HG03066 (cell line): ENCODE measurements around the gene PRAMEF8.
"Not testable (repeated sequence)": the region's sequence is repeated elsewhere in the genome, so short reads cannot be mapped to it uniquely, and the experiment has no call there.

ENCODE experiments used
- ATAC-seq: cut with Tn5 transposase; IDR thresholded peaks from one replicate; pipeline ENCODE4 v1.9.1; 2021; ENCODE audit warnings: low read depth; ENCODE audit not compliant: unreplicated experiment

PRAMEF8 gene

DNA sequence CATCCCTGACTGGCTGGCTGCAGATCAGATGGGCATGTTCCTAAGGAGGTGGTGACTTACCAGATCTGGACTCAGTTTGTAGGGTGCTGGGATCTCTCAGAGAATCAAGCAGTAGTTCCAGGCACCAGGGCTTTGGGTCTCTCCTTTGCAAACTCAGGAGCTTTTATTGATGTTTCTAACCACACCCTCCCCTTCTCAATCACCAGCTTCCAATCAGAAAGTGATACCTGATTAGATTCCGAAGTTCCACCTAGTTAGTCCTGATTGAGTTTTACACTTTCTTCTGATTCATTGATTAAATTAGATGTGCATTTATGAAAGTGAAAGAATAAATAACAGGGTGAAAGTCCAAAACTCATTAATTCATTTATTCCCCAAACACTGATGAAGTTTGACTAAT is at the start of gene PRAMEF8:
Gene PRAMEF8, minus strand, starts transcription at position 101 of the 400 bp plus-strand sequence. CDS start 1,046 bp downstream, outside the sequence.
- ATAC-seq = not testable (repeated sequence)

DNA sequence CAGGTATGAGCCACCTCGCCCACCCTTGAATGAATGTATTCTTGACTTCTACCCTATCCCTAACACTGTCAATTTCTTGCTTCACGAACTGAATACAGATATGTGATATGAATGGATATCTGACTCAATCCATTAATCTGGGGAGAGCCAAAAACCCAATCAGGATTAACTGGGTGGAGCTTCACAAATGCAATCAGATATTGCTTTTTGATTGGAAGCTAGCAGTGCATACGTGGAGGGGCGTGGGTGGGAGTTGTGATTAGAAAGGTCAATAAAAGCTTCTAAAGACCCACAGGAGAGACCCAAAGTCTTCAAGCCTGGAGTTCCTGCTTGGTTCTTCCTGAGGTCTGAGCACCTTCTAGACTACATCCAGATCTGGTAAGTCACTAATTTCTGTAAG is 30.3 kb upstream of the PRAMEF8 start, which contains the start of gene PRAMEF15:
Gene PRAMEF15, plus strand, starts transcription at position 301 of the 400 bp plus-strand sequence. CDS start 2,827 bp downstream, outside the sequence.
- not testable (repeated sequence) for ATAC-seq

DNA sequence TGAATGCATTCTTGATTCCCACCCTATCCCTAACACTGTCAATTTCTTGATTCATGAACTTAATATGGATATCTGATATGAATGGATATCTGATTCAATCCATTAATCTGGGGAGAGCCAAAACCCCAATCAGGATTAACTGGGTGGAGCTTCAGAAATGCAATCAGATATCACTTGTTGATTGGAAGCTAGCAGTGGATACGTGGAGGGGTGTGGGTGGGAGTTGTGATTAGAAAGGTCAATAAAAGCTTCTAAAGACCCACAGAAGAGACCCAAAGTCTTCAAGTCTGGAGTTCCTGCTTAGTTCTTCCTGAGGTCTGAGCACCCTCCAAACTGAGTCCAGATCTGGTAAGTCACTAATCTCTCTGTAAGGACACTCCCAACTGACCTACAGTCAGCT is 18.3 kb upstream of the PRAMEF8 start, which contains the start of gene PRAMEF33:
Gene PRAMEF33, plus strand, starts transcription at position 301 of the 400 bp plus-strand sequence. CDS start 2,416 bp downstream, outside the sequence.
- not testable (repeated sequence) for ATAC-seq

DNA sequence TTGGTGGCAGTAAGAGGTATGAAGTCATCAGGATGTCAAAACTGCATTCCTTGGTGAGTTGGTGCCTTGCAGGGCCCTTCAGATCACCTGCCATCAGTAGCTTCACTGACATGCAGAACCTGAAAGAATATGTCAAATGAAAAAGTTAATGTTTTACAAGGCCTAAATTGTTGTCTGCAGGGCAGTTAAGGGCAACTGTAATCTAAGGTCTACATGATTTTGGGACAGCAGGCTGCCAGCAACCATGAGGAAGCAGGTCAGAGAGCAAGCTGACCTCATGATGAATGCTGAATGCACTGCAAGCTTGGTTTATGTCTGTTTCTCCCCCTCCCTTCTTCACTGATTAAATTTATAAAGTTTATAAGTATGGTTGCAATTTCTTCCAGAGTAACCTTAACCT is 17.3 kb upstream of the PRAMEF8 start:
- ATAC-seq = not testable (repeated sequence)

DNA sequence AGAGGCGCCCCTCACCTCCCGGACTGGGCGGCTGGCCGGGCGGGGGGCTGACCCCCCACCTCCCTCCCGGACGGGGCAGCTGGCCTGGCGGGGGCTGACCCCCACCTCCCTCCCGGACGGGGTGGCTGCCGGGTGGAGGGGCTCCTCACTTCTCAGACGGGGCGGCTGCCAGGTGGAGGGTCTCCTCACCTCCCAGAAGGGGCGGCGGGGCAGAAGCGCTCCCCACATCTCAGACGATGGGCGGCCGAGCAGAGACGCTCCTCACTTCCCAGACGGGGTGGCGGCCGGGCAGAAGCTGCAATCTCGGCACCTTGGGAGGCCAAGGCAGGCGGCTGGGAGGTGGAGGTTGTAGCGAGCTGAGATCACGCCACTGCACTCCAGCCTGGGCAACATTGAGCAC is 13.8 kb upstream of the PRAMEF8 start:
- not testable (repeated sequence) for ATAC-seq

DNA sequence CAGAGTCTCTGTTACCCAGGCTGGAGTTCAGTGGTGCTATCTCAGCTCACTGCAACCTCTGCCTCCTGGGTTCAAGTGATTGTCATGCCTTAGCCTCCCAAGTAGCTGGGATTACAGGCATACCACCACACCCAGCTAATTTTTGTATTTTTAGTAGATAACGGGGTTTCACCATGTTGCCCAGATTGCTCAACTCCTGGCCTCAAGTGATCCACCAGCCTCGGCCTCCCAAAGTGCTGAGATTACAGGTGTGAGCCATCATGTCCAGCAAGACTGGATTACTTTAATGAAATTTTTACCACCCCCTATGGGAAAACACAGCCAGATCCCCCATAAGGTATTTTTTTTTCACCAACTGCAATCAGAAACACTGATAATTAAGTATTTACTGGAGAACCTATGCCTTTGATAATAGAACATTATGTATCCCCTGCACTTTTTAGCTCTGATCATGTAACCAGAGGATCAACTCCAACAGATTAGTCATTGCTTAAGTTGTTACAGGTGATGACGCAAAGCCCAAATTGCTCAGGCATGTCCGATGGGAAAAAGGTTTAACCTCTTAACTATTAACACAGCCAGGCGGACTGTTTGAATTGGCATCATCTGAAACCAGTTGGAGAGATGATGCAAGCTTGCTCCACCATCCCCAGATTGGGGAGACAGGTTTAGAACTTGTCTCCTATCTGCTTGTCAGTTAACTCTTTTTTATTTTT is 12.4 kb upstream of the PRAMEF8 start:
- ATAC-seq = not testable (repeated sequence)

DNA sequence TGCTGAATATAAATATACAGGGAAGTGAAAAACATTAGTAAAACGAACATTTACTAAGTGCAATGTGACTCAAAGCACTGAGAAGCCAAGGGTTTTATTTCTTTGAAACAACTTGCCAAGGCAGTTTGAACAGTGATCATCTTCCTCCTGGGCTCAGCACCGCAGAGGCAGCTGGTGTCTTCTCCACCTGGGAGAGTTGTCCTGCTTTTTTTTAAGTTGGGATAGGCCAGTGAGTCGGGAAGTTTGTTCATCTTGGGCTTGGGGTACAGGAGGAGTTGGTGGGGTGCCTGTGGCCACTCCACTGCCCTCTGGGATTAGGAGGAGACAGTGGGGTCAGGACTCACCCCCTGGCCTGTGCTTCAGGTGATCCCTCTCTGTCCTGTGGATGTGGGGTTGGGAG is 4.1 kb upstream of the PRAMEF8 start:
- ATAC-seq = not testable (repeated sequence)

DNA sequence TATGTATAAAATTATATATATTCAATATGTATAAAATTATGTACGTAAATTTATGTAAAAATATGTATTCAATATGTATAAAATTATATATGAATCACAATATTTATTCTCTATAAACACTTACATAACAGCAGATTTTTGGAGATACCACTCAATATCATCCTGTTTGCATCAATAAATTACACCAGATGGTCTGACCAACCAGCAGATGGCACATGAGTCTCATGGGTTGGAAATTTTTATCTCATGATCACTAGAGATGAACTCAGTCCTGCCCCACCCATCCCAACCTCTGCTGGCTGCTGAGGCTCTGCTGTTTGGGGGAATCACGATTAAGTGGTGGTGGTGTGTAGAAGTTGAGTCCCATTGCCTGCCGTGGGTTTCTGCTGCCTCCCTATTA is 5.3 kb downstream of the PRAMEF8 start:
- ATAC-seq = not testable (repeated sequence)

DNA sequence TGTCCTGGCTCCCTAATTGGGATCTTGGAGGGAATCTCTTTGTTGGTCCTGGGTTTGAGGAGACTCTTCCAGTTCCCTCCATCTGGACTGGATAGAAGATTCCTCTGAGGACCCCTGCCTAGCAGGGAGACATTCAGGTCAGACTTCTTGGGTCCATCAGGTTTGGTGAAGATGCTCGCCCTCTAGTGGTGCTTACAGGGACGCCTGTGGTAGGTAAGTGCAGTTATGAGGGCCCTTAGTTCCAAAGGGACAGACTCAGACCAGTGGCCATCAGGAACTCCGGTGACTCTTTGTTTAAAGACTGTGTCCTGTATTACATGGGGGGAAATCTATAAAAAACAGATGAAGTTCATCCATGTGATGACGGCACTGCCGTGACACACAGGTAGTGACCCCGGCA is 7.9 kb downstream of the PRAMEF8 start:
- not testable (repeated sequence) for ATAC-seq

DNA sequence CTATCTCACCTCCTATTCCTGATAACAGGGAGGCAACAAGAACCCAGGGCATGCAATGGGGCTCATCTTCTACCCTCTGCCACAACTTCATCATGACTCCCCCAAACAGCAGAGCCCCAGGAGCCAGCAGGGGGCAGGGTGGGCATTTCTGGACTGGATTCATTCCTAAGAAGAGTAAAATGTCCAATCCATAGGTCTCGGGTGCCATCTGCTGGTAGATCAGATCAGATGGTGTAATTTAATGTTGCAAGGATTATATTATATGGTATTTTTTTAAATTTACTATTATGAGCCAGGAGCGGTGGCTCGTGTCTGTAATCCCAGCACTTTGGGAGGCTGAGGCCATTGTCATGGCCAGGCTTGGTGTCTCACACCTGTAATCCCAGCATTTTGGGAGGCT is 19.8 kb downstream of the PRAMEF8 start:
- ATAC-seq = not testable (repeated sequence)

DNA sequence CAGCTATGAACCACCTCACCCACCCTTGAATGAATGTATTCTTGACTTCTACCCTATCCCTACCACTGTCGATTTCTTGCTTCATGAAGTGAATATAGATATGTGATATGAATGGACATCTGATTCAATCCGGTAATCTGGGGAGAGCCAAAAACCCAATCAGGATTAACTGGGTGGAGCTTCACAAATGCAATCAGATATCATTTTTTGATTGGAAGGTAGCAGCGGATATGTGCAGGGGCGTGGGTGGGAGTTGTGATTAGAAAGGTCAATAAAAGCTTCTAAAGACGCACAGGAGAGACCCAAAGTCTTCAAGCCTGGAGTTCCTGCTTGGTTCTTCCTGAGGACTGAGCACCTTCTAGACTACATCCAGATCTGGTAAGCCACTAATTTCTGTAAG is 31.0 kb downstream of the PRAMEF8 start, which contains the start of gene PRAMEF5:
Gene PRAMEF5, plus strand, starts transcription at position 301 of the 400 bp plus-strand sequence. CDS start 5,071 bp downstream, outside the sequence.
- ATAC-seq = not testable (repeated sequence)

DNA sequence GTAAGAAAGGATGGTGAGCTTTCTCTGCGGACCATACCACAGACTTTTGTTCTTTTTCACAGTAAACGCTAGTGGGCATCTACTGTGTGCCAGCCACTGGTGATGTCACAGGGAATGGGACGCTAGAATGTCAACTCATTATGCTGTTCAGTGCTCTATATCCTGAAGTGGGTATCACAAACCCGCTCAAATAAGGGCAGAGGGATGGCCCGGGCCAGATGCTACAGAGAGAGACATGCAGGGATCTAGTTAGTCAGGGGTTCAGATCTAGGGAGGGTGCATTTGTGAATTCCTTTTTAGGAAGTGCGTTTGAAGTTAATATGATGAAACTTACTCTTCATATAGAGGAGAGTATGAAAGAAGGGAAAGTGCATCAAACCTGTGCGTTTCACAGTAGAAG is 37.8 kb downstream of the PRAMEF8 start:
- not testable (repeated sequence) for ATAC-seq

DNA sequence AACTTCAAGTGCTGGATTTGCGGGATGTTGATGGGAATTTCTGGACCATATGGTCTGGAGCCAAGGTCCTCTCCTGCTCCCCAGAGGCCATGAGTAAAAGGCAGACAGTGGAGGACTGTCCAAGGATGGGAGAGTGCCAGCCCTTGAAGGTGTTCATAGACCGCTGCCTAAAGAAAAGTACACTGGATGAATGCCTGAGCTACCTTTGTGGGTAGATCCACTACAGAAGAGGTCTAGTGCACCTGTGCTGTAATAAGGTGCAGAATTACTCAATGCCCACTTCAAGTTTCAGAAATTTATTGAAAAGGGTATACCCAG is 38.4 kb downstream of the PRAMEF8 start:
- ATAC-seq = not testable (repeated sequence)

DNA sequence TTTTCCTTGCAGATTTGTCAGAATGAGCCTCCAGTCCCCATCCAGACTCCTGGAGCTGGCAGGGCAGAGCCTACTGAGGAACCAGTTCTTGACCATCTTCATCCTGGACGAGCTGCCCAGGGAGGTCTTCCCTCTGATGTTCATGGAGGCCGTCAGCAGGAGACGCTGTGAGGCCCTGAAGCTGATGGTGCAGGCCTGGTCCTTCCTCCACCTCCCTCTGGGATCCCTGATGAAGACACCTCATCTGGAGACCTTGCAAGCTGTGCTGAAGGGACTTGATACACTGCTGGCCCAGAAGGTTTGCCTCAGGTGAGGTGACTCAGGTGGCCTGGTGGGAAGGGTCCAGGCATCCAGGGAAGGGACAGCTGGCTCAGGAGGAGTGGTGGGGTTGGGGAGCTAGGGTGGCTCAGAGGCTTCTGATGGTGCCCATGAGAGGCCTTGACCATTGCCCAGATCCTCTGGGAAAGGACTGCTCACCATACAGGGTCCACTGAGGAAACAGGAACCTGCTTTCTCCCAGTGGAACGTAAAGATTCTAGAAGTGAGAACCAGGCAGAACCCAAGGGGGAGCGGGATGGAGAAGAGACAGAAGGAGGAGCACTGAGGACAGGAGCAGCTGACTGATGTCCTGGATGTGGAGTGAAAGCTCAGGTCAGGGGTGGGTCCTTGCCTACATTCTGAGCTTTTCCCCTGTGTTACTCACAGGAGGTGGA is 38.9 kb downstream of the PRAMEF8 start:
- ATAC-seq = not testable (repeated sequence)

DNA sequence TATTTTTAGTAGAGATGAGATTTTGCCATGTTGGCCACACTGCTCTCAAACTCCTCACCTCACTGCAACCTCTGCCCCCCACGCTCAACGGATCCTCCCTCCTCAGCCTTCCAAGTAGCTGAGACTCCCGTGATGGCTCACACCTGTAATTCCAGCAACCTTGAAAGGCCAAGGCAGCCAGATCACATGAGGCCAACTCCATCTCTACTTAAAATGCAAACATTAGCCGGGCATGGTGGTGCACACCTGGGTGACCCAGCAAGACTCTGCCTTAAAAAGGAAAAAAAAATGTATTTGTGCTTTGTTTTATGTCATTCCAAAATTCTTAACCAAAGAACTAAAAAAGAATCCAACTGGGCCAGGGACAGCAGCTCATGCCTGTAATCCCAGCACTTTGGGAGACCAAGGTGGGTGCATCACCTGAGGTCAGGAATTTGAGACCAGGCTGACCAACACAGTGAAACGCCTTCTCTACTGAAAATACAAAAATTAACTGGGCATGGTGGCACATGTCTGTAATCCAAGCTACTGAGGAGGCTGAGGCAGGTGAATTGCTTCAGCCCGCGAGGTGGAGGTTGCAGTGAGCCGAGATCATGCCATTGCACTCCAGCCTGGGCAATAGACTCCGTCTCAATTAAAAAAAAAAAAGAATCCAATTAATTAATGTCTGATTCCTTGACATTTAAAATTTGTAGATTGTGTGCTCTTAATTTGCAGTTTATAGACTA is 41.2 kb downstream of the PRAMEF8 start:
- ATAC-seq = not testable (repeated sequence)

DNA sequence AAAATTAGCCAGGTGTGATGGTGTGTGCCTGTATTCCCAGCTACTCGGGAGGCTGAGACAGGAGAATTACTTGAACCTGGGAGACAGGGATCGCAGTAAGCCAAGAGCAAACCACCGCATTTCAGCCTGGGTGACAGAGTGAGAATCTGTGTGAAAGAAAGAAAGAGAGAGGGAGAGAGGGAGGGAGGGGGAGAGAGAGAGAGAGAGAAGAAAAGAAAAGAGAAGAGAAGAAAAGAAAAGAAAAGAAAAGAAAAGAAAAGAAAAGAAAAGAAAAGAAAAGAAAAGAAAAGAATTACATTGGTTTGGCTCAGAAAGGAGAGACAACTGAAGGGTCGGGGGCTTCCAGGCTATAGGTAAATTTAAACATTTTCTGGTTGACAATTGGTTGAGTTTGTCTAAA is 45.3 kb downstream of the PRAMEF8 start:
- not testable (repeated sequence) for ATAC-seq

DNA sequence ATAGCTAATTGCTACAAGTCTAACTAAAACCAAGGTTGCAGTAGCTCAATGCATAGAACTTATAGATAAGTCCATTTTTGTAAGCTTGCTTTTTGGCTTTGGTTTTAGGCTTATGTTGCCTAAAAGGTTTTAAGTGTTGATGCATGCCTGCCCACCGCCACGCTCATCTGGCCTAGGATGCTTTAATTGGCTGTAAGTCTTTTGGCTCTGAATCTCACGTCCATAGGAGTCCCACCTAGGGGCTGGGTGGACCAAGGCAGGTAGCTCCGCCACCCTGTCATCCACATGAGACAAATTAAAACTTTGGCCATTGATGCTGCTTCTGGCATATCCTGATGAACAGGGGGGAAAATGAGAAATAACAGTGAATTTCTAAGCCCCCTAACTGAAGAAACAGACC is 47.4 kb downstream of the PRAMEF8 start:
- ATAC-seq = not testable (repeated sequence)

DNA sequence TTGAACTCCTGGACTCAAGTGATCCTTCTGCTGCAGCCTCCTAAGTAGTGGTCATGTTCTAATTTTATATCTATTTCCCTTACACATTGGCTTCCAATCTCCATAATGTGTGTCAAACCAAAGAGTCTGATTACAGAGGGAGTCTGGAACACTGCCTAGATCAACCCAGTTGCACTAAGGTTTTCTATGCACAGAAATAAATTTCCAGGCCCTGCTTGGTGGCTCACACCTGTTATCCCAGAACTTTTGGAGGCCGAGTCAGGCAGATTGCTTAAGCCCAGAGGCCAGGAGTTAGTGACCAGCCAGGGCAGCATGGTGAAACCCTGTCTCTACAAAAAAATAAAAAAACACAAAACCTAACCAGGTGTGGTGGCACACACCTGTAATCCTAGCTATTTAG is 50.9 kb downstream of the PRAMEF8 start:
- not testable (repeated sequence) for ATAC-seq

DNA sequence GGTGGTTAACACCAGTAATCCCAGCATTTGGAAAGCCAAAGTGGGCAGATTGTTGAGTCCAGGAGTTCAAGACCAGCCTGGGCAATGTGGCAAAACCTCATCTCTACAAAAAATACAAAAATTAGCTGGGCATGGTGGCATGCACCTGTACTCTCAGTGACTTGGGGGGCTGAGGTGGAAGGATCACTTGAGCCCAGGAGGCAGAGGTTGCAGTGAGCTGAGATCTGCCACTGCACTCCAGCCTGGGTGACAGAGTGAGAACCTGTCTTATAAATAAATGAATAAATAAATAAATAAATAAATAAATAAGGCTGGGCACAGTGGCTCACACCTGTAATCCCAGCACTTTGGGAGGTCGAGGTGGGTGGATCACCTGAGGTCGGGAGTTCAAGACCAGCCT is 52.9 kb downstream of the PRAMEF8 start:
- ATAC-seq = not testable (repeated sequence)
